Epidermal melanocyte (primary cell): Measurements from ENCODE around the gene SRPX2.

Experiments
- DNase-seq: peaks from one replicate; pipeline ENCODE4 v3.0.0; 2011; ENCODE audit warnings: low spot score; ENCODE audit not compliant: insufficient read length

SRPX2 gene

GRCh38 chrX:100643956-100644860 lies at the start of gene SRPX2:
Gene SRPX2, plus strand, starts transcription at chrX:100644199. Its CDS starts 2,124 bp downstream, at chrX:100646323.
- no peak for DNase-seq

- DNase-seq, result no peak
These were observed 47.4 kb upstream of the SRPX2 start for GRCh38 chrX:100596601-100597000.

- no peak for DNase-seq
These were observed 44.5 kb upstream of the SRPX2 start for GRCh38 chrX:100599456-100599855.

GRCh38 chrX:100600340-100600739 lies 43.7 kb upstream of the SRPX2 start:
- DNase-seq, result no peak

- DNase-seq, result no peak
These were observed 43.2 kb upstream of the SRPX2 start for GRCh38 chrX:100600758-100601157.

GRCh38 chrX:100606753-100607152 lies 37.2 kb upstream of the SRPX2 start:
- no peak for DNase-seq

- DNase-seq, result no peak
These were observed 34.4 kb upstream of the SRPX2 start for GRCh38 chrX:100609591-100609990.

- no peak for DNase-seq
These were observed 32.0 kb upstream of the SRPX2 start for GRCh38 chrX:100611951-100612350.

- DNase-seq, result no peak
These were observed 29.0 kb upstream of the SRPX2 start for GRCh38 chrX:100615005-100615404.

GRCh38 chrX:100623001-100623400 lies 21.0 kb upstream of the SRPX2 start:
- no peak for DNase-seq

GRCh38 chrX:100625985-100626491 lies 18.0 kb upstream of the SRPX2 start:
- no peak for DNase-seq

GRCh38 chrX:100635040-100635439 lies 9.0 kb upstream of the SRPX2 start:
- no peak for DNase-seq

GRCh38 chrX:100635989-100636320 lies 8.0 kb upstream of the SRPX2 start:
- DNase-seq, result no peak

GRCh38 chrX:100636321-100636991 lies 7.5 kb upstream of the SRPX2 start, which contains the start of gene TSPAN6:
Gene TSPAN6, minus strand, starts transcription at chrX:100636806. Its CDS starts 112 bp downstream, at chrX:100636694.
- peak; percentile 72 for DNase-seq

- no peak for DNase-seq
These were observed 1.7 kb upstream of the SRPX2 start for GRCh38 chrX:100642290-100642689.

- no peak for DNase-seq
These were observed 787 bp upstream of the SRPX2 start for GRCh38 chrX:100643212-100643611.

- no peak for DNase-seq
These were observed 1.1 kb downstream of the SRPX2 start for GRCh38 chrX:100645106-100645505.

GRCh38 chrX:100647095-100647494 lies 3.1 kb downstream of the SRPX2 start:
- no peak for DNase-seq

- DNase-seq, result no peak
These were observed 3.7 kb downstream of the SRPX2 start for GRCh38 chrX:100647739-100648138.

GRCh38 chrX:100648458-100649417 lies 4.7 kb downstream of the SRPX2 start:
- DNase-seq, result no peak
